RPMI7951 (cell line): ENCODE measurements around the gene DEFB127. TPM values are rescaled to one million over a fixed set of nuclear protein-coding genes. Genes with fewer than 3 reads are reported as not detected.
"Not testable (repeated sequence)": the region's sequence is repeated elsewhere in the genome, so short reads cannot be mapped to it uniquely, and the experiment has no call there.

Experiments
- DNase-seq: peaks from one replicate; pipeline ENCODE4 v3.0.0-alpha.2; 2012; ENCODE audit warnings: low read depth
- total RNA-seq: library from RNA; depleted of rRNA; stranded (reverse); fragments of >200 nt; shearing (Covaris generic); gene quantifications from 2 replicates; pipeline ENCODE4 v1.2.3, GENCODE V29; 2014; rRNA removed

The DEFB127 gene
- total RNA-seq: not detected in 2 replicates

DNA sequence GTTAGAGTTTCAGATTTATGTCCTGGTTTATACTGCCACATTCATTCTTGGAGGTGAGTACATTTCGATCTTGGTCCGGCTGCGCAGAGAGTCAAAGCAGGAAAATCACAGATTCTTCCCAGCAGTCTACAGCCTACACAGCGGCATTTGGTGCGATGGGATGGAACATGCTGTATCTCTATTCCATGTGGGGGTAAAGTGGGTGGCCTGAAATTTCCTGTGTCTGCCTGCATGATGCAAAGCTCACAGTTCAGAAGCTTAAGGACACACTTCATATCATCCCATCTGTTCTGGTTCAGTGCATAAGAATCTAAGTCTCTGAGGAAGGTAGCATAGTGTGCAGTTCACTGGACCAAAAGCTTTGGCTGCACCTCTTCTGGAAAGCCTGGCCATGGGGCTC is at the start of gene DEFB127:
TSS of gene DEFB127 (plus strand) at position 301 of the 400 bp plus-strand sequence. CDS start at position 392, 91 bp downstream.
- DNase-seq: no peak

- no peak for DNase-seq
Observed at GRCh38 chr20:112396-112795, 44.9 kb upstream of the DEFB127 start.

DNA sequence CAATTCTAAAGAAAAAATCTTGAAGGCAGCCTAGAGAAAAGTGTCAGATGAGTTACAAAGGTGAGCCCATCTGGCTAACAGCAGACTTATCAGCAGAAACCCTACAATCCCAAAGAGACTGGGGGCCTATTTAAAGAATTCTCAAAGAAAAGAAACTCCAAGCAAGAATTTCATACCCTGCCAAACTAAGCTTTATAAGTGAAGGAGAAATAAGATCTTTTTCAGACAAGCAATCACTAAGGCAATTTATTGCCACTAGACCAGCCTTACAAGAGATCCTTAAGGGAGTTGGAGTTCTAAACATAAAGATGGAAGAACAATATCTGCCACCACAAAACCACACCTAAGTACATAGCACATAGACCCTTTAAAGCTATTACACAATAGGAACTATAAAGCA is 39.7 kb upstream of the DEFB127 start:
- no peak for DNase-seq

DNA sequence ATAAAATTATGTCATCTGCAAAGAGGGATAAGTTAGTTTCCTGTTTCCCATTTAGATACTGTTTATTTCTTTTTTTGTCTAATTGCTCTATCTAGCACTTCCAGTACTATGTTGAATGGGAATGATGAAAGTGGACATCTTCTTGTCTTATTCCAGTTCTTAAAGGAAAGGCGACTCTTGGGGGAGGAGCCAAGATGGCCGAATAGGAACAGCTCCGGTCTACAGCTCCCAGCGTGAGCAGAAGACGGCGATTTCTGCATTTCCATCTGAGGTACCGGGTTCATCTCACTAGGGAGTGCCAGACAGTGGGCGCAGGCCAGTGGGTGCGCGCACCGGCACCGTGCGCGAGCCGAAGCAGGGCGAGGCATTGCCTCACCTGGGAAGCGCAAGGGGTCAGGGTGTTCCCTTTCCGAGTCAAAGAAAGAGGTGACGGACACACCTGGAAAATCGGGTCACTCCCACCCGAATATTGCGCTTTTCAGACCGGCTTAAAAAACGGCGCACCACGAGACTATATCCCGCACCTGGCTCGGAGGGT is 27.4 kb upstream of the DEFB127 start:
- not testable (repeated sequence) for DNase-seq

- peak; percentile 43 for DNase-seq
Observed at GRCh38 chr20:137668-138490, 19.4 kb upstream of the DEFB127 start.

- no peak for DNase-seq
Observed at GRCh38 chr20:142290-142689, 15.0 kb upstream of the DEFB127 start, which contains the start of gene DEFB126. TSS of gene DEFB126 (plus strand) at chr20:142590. CDS start at chr20:142629, 39 bp downstream.

DNA sequence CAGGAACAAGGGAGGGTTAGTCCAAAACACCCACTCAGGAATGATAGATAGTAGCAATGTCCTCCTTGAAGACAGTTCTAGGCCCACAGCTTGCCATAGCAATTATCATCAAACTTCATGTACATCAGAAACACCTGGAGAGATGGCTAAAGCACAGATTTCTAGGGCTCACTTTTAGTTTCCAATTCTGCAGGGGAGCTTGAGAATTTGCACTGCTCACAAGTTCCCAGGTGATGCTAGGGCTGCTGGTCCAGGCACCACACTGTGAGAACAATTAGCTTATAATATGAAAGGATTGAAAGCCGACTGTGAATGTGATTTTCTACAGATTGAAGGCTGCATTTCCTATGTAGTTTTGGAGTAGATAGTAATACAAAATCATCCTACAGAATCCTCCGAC is 11.4 kb upstream of the DEFB127 start:
- DNase-seq: no peak

- DNase-seq: no peak
Observed at GRCh38 chr20:152131-152530, 5.1 kb upstream of the DEFB127 start.

DNA sequence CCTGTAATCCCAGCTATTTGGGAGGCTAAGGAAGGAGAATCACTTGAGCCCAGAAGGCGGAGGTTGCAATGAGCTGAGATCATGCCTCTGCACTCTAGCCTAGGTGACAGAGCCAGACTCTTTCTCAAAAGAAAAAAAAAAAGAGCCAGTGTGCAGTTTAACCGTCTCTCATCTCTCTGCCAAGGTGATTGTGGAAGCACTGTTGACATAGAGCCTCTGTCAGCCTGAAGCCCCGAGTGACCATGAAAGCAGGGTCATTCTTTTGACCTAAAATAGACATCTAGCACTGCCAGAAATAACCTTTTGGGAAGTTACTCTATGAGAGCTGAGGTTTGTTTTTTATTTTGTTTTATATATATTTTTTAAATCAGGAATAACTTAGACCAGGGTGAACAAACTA is 7.4 kb downstream of the DEFB127 start:
- DNase-seq: no peak

DNA sequence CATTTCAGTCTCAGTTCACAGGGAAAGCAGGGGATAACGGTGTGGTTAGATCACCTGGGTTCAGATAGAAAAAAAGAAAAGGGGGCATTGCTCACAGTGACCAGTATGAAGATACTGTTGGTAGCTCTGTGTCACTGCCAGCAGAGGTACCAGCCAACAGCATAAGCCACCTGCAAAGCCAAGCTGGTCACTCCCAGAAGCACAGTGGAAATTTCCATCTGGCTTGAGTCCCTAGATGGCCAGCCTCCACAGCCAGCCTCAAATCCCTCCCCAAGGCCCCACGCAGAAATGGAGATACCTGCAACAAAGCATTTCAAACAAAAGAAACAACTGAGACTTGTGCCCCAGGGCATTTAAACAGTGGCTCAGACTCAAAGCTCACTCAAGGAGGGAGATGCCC is 11.6 kb downstream of the DEFB127 start:
- no peak for DNase-seq

GRCh38 chr20:184288-184687 is 27.0 kb downstream of the DEFB127 start:
- no peak for DNase-seq

DNA sequence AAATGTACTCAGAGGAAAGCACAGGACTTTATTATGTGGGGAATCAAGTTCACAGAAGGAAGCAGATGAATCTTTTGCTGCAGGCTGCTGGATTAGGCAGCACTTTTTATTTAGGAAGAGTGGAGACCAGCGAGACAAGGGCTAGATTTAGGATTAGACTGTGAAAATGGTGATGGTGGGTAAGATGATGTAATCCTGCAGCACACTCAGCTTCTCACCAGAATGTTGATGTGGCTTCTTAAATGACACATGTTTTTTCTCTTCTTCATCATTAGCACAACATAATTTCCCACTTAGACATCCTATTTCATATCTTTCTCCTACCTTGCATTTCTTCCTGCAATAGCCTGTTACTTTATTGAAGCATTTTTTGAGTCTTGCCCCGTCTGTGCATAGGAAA is 30.5 kb downstream of the DEFB127 start:
- DNase-seq: no peak

- DNase-seq: no peak
Observed at GRCh38 chr20:189611-190010, 32.4 kb downstream of the DEFB127 start, which contains the start of gene DEFB128. TSS of gene DEFB128 (minus strand) at chr20:189711. CDS start at chr20:189623, 88 bp downstream.

DNA sequence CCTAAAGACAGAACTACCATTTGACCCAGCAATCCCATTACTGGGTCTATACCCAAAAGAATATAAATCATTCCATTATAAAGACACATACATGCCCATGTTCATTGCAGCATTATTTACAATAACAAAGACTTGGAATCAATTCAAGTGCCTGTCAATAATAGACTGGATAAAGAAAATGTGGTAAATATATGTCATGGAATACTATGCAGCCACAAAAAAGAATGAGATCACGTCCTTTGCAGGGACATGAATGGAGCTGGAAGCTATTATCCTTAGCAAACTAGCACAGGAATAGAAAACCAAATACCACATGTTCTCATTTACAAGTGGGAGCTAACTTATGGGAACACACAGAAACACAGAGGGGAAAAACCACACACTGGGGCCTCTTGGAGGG is 41.0 kb downstream of the DEFB127 start:
- no peak for DNase-seq

DNA sequence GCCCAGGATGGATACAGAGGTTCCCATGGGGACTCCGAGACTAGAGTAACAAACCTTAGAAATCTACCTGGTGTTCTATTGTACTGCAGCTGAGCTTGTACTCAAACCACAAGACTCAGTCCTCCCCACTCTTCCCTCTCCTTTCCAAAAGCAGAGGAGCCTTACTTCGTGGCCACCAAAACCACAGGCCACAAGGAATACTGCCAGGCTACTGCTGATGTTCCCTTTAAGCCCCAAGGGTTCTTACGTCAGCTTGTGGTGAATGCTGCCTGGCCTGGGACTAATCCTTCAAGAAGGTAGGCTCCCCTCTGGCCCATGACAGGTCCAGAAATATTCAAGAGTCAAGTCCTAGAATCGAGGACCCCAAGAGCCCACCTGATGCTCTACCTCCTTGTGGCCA is 42.7 kb downstream of the DEFB127 start:
- DNase-seq: peak; percentile 83

DNA sequence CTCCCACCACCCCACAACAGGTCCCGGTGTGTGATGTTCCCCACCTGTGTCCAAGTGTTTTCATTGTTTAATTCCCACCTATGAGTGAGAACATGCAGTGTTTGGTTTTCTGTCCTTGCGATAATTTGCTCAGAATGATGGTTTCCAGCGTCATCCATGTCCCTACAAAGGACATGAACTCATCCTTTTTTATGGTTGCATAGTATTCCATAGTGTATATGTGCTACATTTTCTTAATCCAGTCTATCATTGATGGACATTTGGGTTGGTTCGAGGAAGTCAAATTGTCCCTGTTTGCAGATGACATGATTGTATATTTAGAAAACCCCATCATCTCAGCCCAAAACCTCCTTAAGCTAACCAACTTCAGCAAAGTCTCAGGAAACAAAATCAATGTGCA is 46.4 kb downstream of the DEFB127 start:
- DNase-seq: not testable (repeated sequence)

Other genes with a start within 250 kb of the DEFB127 start
- gene DEFB125, start 69.8 kb upstream of the DEFB127 start, total RNA-seq: not detected in 2 replicates
- gene DEFB126, start 14.9 kb upstream of the DEFB127 start, total RNA-seq: not detected in 2 replicates
- not detected in 2 replicates for gene DEFB128, start 32.3 kb downstream of the DEFB127 start, total RNA-seq
- gene DEFB129, start 69.8 kb downstream of the DEFB127 start, total RNA-seq: not detected in 2 replicates
- gene DEFB132, start 100.3 kb downstream of the DEFB127 start, total RNA-seq: not detected in 2 replicates
- gene C20orf96, start 133.3 kb downstream of the DEFB127 start, total RNA-seq: 1.4 and 2.4 TPM in 2 replicates
- gene ZCCHC3, start 140.1 kb downstream of the DEFB127 start, total RNA-seq: 16.2 and 19.2 TPM in 2 replicates
- 3.1 and 6.1 TPM in 2 replicates for gene SOX12, start 168.1 kb downstream of the DEFB127 start, total RNA-seq
- gene NRSN2, start 189.7 kb downstream of the DEFB127 start, total RNA-seq: 92.3 and 111 TPM in 2 replicates
- 50.5 and 57.3 TPM in 2 replicates for gene TRIB3, start 223.3 kb downstream of the DEFB127 start, total RNA-seq